Endothelial cell of umbilical vein (primary cell): ENCODE results near the gene FSD2.

ENCODE experiments used
- EZH2 ChIP-seq: IDR thresholded peaks from 2 replicates; pipeline ENCODE4 v1.6.1; 2012; ENCODE audit warnings: borderline replicate concordance, low read depth, mild to moderate bottlenecking, moderate library complexity, low read length, inconsistent platforms; ENCODE audit not compliant: severe bottlenecking
- FOS ChIP-seq: IDR thresholded peaks from 2 replicates; pipeline ENCODE4 v1.6.1; 2011; ENCODE audit warnings: mild to moderate bottlenecking, low read length, moderate library complexity, borderline replicate concordance; ENCODE audit not compliant: insufficient read depth
- MAX ChIP-seq: IDR thresholded peaks from 2 replicates; pipeline ENCODE4 v1.6.1; 2011; ENCODE audit not compliant: insufficient read depth, insufficient read length
- MYC ChIP-seq: IDR thresholded peaks from one replicate; pipeline ENCODE4 v1.6.1; 2011; ENCODE audit warnings: mild to moderate bottlenecking, low read depth, low read length
- POLR2A ChIP-seq: IDR thresholded peaks from 2 replicates; pipeline ENCODE4 v1.6.1; 2012; ENCODE audit warnings: low read depth, mild to moderate bottlenecking, control low read depth, low read length
- POLR2AphosphoS5 ChIP-seq: IDR thresholded peaks from 2 replicates; pipeline ENCODE4 v1.6.1; 2012; ENCODE audit warnings: low read depth, mild to moderate bottlenecking, control low read depth, low read length, moderate library complexity; ENCODE audit not compliant: insufficient read depth
- TF ChIP-seq, protein P1 (sequence below), 2 donors: IDR thresholded peaks; 1 replicate in 1 of 2; 2 replicates in 1 of 2; pipeline ENCODE4 v1.5.1; 2011; ENCODE audit warnings: low read length in 2 of 2, mild to moderate bottlenecking in 2 of 2, moderate library complexity in 2 of 2, control low read depth in 1 of 2, inconsistent platforms in 1 of 2, low read depth in 1 of 2; ENCODE audit not compliant: insufficient read depth in 1 of 2; ENCODE audit errors: extremely low read depth in 1 of 2

DNA sequence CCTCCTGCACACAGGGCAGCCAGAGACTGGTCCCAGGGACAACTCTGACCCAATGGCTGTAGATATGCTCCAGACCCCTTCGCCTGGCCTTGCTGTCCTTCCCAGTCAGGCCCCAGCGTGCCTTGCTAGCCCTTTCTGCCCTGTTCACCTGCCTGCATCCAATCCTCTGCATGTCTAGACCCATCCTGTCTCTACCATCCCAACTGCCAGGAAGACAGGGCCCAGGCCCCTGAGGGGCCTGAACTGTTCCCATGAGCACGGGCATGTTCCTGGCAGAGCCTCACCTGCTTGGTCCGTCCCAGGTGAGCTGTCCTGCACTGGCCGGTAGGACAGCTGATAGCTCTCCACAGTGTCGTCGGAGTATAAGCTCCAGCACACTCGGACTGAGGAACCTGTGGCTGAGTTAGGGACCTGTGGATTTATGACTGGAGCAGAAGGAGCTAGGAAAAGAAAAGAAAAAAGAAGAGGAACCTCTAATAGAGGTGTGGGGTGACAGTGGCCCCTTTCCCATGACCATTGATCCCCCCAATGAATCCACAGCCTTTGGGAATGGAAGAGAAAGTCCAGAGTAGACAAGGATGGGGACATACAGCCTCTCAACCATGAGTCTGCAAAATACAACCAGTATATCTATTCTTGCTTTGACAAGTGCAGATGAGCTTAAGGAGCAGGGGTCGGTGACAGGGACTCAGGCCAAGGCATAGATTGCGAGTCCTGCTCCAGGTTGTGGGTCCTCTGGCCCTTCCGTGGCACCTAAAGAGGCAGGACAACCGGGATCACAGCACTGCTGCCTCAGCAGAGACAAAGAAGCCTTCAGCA is 33.9 kb downstream of the FSD2 start:
- TF ChIP-seq, protein P1, sequence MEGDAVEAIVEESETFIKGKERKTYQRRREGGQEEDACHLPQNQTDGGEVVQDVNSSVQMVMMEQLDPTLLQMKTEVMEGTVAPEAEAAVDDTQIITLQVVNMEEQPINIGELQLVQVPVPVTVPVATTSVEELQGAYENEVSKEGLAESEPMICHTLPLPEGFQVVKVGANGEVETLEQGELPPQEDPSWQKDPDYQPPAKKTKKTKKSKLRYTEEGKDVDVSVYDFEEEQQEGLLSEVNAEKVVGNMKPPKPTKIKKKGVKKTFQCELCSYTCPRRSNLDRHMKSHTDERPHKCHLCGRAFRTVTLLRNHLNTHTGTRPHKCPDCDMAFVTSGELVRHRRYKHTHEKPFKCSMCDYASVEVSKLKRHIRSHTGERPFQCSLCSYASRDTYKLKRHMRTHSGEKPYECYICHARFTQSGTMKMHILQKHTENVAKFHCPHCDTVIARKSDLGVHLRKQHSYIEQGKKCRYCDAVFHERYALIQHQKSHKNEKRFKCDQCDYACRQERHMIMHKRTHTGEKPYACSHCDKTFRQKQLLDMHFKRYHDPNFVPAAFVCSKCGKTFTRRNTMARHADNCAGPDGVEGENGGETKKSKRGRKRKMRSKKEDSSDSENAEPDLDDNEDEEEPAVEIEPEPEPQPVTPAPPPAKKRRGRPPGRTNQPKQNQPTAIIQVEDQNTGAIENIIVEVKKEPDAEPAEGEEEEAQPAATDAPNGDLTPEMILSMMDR (IDR thresholded peaks at IDR 0.05; ENCODE audit: extremely low read depth in 1 of 2, insufficient read depth in 1 of 2, low read depth in 1 of 2, low read length in 2 of 2), result no peak
- TF ChIP-seq EZH2, result no peak
- TF ChIP-seq POLR2AphosphoS5, result no peak
- no peak for TF ChIP-seq POLR2A
- no peak for TF ChIP-seq MAX
- no peak for TF ChIP-seq MYC
- no peak for TF ChIP-seq FOS
